GM18508 (cell line): Measurements from ENCODE around the gene MCF2L.

Source experiments
- ATAC-seq: cut with Tn5 transposase; IDR thresholded peaks from one replicate; pipeline ENCODE4 v1.9.1; 2021; ENCODE audit warnings: moderate number of reproducible peaks; ENCODE audit not compliant: insufficient read depth, unreplicated experiment

Gene MCF2L

DNA sequence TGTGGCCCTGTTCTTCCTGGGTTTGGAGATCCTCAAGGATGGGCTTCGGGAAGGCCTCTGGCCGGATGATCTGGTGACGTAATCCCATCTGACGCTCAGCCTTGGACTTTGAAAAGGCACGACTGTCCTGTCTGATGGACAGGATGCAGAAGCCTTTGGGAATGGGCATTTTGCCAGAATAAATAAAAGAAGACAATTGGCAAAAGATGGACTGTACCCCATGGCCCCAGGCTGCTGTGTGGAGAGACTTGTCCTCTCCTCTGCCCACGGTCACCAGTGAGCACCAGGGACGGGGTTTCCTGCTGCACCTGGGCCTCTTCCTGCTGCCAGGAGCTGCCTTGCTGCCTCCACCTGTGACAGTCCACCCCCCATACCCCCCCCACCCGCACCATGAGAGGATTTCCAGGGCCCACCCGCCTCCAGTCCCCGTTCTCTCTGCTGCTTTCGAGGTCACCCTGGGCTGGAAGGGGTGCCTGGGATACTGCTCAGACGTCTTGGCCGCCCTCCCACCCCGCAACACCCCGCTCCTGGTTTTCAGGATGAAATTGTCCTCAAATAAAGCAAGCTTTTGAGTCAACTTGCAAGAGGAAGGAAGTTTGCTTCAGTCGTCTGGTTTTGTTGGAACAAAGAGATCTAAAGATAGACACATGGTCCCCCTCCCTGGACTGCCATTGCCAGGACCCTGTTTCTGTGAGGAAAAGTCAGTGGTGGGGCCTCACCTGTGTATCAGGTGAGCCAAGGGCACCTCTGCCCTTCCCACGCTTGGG is 40.9 kb downstream of the MCF2L start:
- ATAC-seq, result no peak

DNA sequence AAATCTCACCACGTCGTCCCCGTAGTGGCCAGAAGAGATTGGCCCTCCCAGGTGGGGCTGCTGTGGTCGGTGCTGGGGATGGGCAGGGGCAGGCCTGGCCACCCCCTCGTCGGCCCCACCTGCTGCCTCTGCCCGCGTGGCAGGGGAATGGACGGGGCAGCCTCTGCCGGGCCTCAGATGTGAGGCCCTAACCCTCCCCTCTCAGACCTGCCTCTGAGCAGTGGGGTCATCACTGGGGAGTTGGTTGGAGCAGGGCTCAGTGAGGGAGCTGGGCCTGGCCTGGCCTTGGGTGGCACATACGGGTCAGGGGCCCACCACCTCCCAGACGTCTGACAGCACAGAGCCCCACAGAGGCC is 41.5 kb downstream of the MCF2L start:
- ATAC-seq, result no peak

DNA sequence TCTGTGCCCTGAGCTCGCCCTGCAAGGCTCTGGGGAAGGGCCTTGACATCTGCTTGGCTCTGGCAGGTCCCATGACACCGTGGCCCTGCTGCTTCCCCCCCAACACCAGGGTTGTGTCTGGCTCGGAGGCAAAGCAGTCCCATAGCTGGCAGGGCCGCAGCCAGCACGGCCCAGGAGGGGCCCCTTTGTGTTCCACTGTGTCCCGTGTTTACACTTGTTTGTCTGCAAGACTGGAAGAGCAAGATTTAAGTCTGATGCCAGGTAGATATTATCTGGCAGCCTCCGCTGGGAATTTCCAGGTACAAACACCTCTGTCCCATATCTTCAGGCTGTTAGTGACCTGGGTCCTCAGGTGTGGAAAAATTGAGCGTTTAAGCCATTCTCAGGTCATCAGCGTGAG is 44.3 kb downstream of the MCF2L start:
- no peak for ATAC-seq

DNA sequence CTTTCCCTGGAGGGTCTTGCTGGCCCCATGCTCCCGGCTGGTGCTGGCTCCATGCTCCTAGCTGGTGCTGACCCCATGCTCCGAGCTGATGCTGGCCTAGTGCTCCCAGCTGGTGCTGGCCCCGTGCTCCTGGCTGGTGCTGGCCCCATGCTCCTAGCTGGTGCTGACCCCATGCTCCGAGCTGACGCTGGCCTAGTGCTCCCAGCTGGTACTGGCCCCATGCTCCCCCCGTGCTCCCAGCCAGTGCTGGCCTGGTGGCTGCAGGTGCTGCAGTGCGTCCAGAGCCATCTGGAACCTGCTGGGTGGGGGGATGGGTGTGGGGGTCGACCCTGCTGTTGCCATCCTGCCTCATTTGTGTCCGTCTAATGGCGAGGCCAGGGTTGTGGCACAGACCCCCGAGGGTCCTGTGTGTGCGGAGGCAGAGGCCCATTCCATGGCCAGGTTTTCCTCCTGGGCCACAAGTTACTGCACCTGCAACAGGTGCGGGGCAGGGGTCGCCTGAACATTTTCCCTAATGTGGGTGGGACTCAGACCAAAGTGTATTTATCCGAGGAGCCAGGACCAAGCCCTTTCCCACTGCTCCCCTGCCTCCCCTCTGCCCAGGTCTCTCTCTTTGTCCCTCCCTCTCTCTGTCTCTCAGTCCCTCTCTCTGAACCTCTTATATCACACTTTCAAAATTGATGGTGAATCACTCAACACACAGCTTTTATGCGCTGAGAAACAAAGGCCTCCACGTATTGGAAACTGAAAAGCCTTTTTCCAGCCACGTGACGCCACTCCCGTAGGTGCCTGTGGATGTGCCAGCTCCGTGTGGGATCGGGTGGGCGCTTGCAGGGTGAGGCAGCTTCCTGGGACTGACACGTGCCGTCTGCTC is 45.1 kb downstream of the MCF2L start:
- ATAC-seq, result no peak

DNA sequence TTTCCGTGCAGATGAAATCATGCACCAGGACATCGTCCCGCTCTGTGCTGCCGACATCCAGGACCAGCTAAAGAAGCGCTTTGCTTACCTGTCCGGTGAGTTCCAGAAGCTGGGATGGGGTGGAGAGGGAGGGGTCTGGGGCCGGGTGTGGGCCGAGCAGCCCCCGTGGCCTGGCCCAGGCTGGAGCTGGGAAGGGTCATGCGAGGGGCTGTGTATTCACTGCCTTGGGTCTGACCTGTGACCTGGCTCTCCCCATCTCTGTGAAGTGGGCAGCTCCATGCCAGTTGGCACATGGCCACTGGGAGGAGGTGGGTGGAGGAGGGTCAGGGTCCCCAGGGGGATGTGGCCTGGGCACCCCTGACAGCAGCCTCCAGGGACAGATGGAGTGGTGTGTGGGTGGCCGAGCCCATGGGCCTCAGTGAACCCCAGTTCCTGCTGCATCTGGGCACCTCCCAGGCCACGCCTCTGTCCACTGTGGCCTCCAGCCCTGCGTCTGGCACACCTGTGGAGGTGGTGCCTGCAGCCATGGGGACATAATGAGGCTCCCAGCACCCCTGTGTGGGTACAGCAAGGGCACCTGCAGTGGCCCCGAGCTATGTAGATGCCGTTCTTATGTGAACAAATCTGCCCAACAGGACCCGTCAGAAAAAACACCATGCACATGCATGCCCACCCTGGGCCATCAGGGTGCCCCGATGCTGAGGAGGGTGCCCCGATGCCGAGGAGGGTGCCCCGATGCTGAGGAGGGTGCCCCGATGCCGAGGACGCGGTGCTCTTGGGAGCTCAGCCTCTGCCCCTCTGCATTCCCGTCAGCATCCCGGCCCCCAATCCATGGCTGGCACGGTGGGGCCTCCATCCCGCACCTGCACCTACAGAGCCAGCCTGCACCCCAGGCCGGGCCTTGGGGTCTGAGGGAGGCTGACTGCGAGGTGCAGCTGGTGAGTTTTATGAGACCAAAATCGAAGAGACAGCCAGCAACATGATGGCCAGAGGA is 46.0 kb downstream of the MCF2L start:
- no peak for ATAC-seq

DNA sequence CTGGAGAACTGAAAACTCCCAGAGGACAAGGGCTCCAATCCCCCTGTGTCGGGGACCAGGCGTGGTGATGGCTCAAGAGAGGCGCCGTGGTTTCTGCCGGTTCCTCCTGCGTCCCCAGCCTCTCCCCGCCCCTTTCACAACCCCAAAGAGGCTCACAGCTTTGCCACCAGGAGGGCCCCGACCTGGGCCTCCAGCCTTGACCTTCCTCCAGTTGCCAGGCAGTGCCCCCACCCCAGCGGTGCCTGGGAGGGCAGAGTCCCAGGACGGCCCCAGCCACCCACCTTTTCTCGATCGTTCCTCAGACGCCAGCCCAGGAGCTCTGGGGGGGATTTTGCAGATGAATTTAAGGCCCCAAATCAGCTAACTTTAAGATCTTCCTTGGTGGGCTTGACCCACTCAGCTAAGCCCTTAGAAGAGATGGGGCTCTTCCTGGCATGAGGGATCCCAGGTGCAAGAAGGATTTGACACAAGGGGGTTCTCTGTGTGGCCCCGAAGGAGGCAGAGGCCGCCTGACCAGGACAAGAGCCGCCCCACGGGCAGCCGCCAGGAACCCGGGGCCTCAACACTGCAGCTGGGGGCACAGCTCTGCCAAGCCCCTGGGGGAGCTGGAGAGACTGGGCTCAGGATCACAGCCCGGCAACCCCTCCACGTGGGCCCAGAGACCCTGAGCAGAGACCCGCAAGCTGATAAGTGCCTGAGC is 47.0 kb downstream of the MCF2L start:
- ATAC-seq, result no peak

DNA sequence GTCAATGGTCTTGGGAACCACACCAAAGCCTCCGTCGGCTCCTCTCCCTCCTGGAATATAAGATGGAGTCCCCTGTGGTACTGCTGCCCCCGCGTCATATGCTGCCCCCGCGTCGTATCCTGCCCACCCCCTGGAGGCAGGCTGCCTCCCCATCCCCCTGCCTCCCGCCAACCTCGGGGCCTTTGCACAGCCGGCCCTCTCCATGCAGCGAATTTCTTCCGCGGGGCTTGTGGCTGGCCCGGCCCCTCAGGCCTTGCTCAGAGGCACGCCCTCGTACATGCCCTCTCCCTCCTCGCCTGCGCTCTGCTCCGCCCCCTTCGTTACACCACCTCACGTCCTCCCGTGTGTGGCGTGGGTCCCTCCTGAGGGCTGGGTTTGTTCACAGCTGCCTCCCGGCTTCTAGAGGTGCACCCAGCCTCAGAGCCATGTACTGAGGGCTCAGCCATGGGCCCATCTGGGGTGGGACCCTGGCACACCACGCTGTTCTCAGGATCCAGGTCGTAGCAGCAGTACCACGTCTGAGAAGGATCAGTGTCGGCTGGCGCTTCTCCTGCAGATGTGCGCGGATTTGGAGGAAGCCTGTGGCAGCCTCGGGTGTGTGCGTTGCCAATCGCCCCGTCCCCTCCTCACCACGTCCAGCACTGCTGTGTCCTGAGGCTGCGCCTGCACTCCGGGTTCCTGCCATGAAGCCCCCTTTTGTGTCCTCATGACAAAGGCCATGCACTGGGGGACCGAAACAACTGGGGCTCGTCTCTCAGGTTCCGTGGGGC is 47.7 kb downstream of the MCF2L start:
- no peak for ATAC-seq

DNA sequence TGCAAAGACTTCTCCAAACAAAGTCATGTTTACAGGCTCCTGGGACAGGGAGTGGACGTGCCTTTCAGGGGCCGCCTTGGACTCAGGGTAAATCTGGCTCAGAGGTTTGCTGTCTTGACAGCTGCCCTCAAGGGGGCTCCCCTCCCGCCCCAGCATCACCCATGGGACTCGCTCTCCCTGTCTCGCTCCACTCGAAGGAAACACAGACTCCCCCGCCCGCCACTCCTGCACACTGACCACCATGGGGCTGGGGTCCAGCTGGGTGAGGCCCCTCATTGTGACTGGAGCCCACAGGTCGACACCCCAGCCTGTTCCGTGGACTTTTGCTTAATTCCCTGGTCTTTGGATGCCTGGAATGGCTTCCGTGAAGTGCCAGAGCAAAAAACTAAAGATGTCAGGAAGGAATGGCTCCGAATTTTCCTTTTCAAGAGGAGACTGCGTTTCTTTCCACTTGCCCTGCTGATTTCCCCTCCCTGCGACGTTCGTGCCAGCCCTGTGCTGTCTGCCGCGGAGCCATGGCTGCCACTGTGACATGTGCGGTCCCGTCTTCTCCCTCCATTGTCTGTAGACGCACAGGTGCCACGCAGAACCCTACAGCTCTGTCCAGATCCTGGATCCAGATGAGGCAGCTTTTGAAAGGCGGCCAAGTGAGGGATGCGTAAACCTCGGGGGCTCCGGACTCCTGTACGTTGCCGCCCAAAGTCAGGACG is 48.6 kb downstream of the MCF2L start:
- no peak for ATAC-seq

DNA sequence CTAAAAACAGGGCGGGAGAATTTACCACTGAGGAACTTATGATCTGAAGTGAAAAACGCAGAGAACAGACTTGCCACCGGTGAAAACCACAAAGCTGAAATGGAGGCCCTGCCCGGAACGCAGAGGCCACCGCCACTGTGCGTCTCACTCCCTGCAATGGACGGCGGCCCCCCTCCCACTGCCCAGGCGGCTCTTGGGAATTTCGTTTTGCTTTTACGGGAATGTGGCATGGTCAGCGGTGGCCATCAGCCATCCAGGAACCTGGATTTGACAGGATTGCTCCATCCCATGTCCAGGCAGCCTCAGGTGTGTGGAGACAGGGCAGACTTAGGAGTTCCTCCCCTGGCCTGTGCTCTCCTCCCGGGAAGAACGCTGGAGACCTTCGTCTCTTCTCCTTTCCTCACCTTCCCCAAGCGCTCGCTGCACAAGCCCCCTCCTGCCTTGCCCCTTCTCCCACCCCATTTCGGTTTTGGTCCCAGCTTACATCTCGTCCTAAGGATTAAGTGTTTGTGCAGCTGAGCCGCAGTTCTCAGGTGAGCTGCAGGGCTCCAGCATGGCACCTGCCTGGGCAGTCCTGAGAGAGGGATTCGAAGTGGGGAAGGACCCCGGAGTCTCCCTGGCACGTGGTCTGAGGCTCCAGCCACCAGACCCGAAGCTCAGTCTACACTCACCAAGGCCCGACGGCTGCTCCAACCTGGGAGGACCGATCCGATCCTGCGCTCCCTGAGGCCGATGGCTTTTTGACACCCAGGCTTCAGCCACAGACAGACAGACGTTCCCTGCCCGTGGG is 49.9 kb downstream of the MCF2L start:
- ATAC-seq, result no peak

DNA sequence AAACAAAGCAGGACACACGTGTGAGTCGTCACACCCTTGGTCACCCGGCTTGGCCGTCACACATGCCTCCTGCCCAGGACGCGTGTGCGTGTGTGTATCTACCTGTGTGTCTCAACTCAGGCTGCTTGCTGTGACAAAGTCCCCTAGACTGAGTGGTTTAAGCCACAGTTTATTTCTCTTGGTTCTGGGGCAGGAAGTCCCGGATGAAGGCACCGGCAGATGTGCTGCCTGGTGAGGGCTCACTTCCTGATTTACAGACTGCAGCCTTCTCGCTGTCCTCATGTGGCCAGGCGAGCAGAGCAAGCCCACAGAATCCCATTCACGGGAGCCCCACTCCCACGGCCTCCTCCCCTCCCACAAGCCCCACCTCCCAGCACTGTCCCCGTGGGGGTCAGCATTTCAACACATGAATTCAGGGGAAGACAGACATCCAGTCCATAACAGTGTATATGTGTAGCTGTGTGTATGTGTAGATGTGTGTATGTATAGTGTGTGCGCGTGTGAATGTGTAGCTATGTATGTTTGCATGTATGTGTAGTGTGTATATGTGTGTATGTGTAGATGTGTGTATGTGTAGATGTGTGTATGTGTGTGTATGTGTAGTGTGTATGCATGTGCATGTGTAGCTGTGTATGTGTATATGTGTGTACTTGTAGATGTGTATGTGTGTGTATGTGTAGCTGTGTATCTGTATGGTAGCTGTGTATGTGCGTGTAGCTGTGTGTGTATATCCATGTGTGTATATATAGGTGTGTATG is 51.5 kb downstream of the MCF2L start:
- no peak for ATAC-seq

DNA sequence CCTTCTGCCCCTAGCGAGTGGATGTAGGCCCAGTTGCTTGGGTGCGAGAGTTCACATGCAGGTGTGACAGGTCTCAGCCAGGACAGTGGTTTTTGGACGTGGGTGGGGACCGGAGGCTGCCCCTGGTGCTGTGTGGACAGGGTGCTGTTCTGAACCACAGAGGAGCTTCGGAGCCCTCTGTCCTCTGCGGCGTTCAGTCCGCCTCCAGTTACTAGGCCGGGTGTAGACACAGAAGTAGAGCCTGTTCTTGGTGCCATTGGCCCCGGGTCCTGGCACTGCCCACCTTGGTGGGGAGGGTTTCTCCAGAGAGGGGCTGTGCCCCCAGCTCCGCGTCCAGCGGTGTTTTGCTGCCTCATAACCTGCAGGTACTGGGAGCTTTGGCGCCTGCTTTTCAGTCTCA is 52.4 kb downstream of the MCF2L start:
- ATAC-seq, result no peak

DNA sequence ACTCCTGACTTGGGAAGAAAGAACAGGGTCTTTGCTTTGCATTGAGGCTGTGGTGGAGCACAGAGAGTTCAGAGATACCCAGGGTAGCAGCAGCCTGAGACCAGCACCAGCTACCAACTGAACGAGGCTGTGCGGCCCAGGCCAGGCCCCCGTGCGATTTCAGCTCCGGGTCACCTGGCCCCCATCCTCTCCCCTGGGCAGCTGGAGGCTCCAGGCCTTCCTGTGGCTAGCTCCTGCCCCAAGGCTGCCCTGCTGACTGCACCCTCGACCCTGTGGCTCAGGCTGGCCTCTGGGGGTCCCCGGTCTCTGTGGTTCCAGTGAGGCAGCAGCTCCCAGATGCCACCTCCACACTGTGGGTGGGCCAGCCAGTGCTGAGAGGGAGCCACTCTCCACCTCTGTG is 52.8 kb downstream of the MCF2L start:
- no peak for ATAC-seq

DNA sequence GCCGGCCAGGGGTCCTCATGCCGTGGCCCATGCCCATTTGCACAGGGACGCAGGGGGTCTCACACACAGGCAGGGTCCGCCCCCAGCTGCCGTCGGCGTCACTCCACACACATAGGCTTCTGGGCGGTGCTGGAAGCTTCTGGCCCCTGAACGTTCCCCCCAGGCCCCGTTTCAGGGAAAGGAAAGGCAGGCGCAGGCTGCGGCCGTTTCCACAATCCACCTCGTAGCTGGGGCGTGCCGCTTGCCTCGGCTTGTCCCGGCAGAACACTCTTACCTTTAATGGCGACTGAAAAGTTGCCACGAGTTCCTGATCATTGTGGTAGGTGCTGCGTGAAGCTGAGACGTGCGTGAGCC is 53.4 kb downstream of the MCF2L start:
- ATAC-seq, result no peak

DNA sequence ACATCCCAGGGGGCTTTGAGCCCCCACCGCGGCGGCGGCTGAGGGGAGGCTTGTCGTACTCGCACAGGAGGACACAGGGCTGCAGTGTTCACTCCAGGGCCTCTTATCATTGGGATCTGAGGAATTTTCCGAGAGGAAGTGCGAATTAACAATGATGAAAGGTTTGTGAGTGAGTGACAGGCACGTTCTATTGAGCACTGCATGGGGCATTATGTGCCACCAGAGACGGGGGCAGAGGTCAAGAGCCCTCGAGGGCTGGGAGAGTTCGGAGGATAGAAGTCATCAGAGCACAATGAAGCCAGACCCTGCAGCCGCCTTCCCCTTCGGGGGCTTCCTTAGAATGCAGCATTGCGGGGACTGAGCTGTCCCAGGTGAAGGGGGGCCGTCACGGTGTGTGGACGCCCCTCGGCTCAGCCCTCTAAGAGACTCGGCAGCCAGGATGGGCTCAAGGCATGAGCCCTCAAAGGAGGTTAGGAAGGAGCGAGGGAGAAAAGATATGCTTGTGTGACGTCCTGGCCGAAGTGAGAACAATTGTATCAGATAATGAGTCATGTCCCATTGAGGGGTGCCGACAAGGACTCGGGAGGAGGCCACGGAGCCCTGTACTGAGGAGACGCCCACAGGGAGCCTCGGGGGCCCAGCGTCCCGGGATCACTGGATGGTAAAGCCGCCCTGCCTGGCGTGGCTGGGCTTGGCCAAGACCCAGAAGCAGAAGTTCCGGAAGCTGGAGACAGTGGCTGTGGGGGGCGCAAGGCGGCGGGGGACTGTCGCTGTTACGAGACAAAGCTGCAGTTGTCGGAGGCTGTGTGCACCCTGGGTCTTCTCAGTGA is 53.9 kb downstream of the MCF2L start:
- no peak for ATAC-seq

DNA sequence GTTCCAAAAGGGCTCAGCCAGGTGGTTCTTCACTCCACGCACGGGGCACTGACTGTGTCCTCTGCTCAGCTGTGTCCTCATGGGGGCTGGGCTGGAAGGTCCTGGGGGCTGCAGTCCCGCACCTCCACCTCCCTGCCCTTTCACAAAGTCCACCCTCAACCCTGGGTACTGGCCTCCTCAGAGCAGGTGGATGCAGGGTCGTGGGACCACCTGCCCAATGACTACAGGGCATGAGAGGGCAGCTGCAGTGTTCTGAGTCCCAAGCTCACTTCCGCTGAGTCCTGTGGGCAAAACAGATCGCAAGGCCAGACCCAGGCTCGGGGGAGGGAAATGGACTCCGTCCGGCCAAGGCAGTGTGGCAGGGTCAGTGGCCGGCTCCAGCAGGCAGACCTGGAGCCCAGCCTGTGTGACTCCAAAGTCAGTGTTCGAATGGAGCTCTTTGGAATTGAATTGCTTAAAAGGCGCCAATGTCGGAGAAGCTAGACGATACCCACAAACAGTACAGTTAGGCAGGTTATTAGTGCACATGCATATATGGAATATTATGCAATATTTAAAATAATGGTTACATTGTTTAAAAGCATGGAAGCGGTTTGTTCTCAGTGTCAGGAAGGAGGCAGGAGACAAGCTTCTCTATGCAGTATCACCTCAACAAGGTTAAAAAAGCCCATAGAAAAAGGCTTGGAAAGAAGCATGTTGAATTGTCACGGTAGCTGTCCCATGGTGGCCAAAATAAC is 54.8 kb downstream of the MCF2L start:
- no peak for ATAC-seq

DNA sequence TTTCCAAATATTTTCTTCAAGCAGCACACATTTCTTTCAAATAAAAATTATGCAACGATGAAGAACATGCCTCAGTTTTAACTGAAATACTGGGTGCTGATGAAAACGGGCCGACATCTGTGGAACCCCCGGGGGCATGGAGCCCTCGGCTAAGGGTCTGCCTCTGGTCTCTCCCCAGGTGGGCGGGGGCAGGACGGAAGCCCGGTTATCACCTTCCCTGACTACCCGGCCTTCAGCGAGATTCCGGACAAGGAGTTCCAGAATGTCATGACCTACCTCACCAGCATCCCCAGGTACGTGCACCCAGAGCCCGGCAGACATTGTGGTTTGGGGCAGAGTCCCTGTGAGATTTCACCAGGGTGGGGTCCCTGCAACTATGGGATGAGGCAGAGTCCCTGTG is 55.5 kb downstream of the MCF2L start:
- no peak for ATAC-seq
